Gastrocnemius medialis (tissue), 4 donors: Measurements from ENCODE around the gene USP16.

ENCODE experiments used
- POLR2A ChIP-seq, 2 donors: fragments of 450-650 bp; IDR thresholded peaks; one replicate each; pipeline ENCODE4 v1.6.1; 2017; ENCODE audit warnings: antibody characterized with exemption in 2 of 2, mild to moderate bottlenecking in 2 of 2, moderate library complexity in 2 of 2
- TF ChIP-seq, protein P1 (sequence below), 5 experiments: fragments of 450-650 bp in 3 of 5; fragments of 200-600 bp in 2 of 5; sonication (generic) in 2 of 5; IDR thresholded peaks in 4 of 5; conservative IDR thresholded peaks in 1 of 5; 1 replicate in 4 of 5; 2 replicates in 1 of 5; pipeline ENCODE4 v1.5.1; 2016 to 2019; ENCODE audit warnings: antibody characterized with exemption in 5 of 5, mild to moderate bottlenecking in 3 of 5, moderate library complexity in 3 of 5

DNA sequence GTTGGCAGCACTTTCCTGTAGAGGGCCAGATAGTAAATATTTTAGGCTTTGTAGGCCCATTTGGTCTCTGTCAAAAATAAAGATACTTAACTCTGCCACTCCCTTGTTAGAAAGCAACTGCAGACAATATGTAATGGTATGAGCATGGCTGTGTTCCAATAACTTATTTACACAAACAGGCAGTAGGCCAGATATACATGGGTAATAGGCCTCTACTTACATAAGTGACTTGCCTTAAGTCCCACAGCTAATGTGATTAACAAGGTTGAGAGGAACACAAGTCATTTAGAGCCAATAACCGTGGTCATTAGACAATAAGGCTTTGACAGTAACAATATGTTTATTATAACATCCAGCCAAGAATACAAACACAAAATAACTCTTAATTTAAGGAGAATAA lies 31.5 kb downstream of the USP16 start:
- TF ChIP-seq, protein P1, sequence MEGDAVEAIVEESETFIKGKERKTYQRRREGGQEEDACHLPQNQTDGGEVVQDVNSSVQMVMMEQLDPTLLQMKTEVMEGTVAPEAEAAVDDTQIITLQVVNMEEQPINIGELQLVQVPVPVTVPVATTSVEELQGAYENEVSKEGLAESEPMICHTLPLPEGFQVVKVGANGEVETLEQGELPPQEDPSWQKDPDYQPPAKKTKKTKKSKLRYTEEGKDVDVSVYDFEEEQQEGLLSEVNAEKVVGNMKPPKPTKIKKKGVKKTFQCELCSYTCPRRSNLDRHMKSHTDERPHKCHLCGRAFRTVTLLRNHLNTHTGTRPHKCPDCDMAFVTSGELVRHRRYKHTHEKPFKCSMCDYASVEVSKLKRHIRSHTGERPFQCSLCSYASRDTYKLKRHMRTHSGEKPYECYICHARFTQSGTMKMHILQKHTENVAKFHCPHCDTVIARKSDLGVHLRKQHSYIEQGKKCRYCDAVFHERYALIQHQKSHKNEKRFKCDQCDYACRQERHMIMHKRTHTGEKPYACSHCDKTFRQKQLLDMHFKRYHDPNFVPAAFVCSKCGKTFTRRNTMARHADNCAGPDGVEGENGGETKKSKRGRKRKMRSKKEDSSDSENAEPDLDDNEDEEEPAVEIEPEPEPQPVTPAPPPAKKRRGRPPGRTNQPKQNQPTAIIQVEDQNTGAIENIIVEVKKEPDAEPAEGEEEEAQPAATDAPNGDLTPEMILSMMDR (IDR thresholded peaks at IDR 0.05 in 4 of 5, conservative IDR thresholded peaks at IDR 0.05 in 1 of 5): no peak
- no peak for TF ChIP-seq POLR2A (IDR thresholded peaks at IDR 0.05)
